ENCODE results near the gene SLC41A1.
A peak's percentile ranks its signal among the peaks of the same experiment; 100 is the strongest.

The SLC41A1 gene

GRCh38 chr1:205751036-205751651 lies 61.9 kb downstream of the SLC41A1 start:
- no peak for TF ChIP-seq CTCF (IDR thresholded peaks at IDR 0.05; ENCODE audit: borderline replicate concordance, control extremely low read depth, extremely low read depth, insufficient read depth, missing control alignments)
- in situ Hi-C loops (cut with MboI; ENCODE audit: low sequenced_read_pairs, unreplicated experiment) = no loop called here
- DNase-seq (ENCODE audit: low spot score) = no peak

- in situ Hi-C loops (cut with MboI; ENCODE audit: low sequenced_read_pairs, unreplicated experiment) = no loop called here
- peak; percentile 84 for DNase-seq (ENCODE audit: low spot score)
- no peak for TF ChIP-seq CTCF (IDR thresholded peaks at IDR 0.05; ENCODE audit: borderline replicate concordance, control extremely low read depth, extremely low read depth, insufficient read depth, missing control alignments)
These were observed 62.6 kb downstream of the SLC41A1 start, which contains the start of gene NUCKS1 for GRCh38 chr1:205750138-205751035. Gene NUCKS1 (minus strand): TSS chr1:205750182. CDS start chr1:205749973, 209 bp downstream.

- in situ Hi-C loops (cut with MboI; ENCODE audit: low sequenced_read_pairs, unreplicated experiment) = no loop called here
- no peak for TF ChIP-seq CTCF (IDR thresholded peaks at IDR 0.05; ENCODE audit: borderline replicate concordance, control extremely low read depth, extremely low read depth, insufficient read depth, missing control alignments)
- peak; percentile 97 for DNase-seq (ENCODE audit: low spot score)
These were observed 63.5 kb downstream of the SLC41A1 start for GRCh38 chr1:205749234-205750137.

GRCh38 chr1:205748403-205749233 lies 64.4 kb downstream of the SLC41A1 start:
- no peak for DNase-seq (ENCODE audit: low spot score)
- in situ Hi-C loops (cut with MboI; ENCODE audit: low sequenced_read_pairs, unreplicated experiment) = no loop called here
- no peak for TF ChIP-seq CTCF (IDR thresholded peaks at IDR 0.05; ENCODE audit: borderline replicate concordance, control extremely low read depth, extremely low read depth, insufficient read depth, missing control alignments)

GRCh38 chr1:205746757-205747412 lies 66.1 kb downstream of the SLC41A1 start:
- no peak for DNase-seq (ENCODE audit: low spot score)

More at GRCh38 chr1:205746757-205747412, 66.1 kb downstream of the SLC41A1 start:
- no peak for TF ChIP-seq CTCF (IDR thresholded peaks at IDR 0.05; ENCODE audit: borderline replicate concordance, control extremely low read depth, extremely low read depth, insufficient read depth, missing control alignments)
- in situ Hi-C loops (cut with MboI; ENCODE audit: low sequenced_read_pairs, unreplicated experiment) = no loop called here
